Muscle of leg (tissue), 16 donors: ENCODE measurements around the gene PRR18. TPM values are rescaled to one million over a fixed set of nuclear protein-coding genes. Genes with fewer than 3 reads are reported as not detected.

Experiments
- DNase-seq: peaks from one replicate; pipeline ENCODE4 v3.0.0; 2013
- H3K27ac ChIP-seq: one replicate; pipeline ENCODE4 v1.5.1; 2013; ENCODE audit warnings: mild to moderate bottlenecking, low read length, control low read depth
- H3K27me3 ChIP-seq: one replicate; pipeline ENCODE4 v1.6.1; 2013; ENCODE audit warnings: low read length; ENCODE audit not compliant: control insufficient read depth, insufficient read depth
- H3K36me3 ChIP-seq: one replicate; pipeline ENCODE4 v1.6.1; 2013; ENCODE audit warnings: low read length; ENCODE audit not compliant: control insufficient read depth, insufficient read depth
- H3K4me1 ChIP-seq: one replicate; pipeline ENCODE4 v1.6.1; 2013; ENCODE audit warnings: low read length; ENCODE audit not compliant: control insufficient read depth, insufficient read depth
- H3K4me3 ChIP-seq: one replicate; pipeline ENCODE4 v1.5.1; 2013; ENCODE audit warnings: low read length, control low read depth
- H3K9me3 ChIP-seq: replicated peaks from 2 replicates; pipeline ENCODE4 v1.6.1; 2013; ENCODE audit warnings: low read depth, low read length; ENCODE audit not compliant: control insufficient read depth
- WGBS: methylation state at CpG from one replicate; pipeline ENCODE4 v1.1.5; 2013; ENCODE audit warnings: missing lambda C conversion rate; ENCODE audit not compliant: insufficient coverage; 5-methylcytosine and 5-hydroxymethylcytosine counted together
- long read RNA-seq, 11 donors: transcript quantifications; one replicate each; lab custom pipeline, GENCODE V29; 2026
- polyA plus RNA-seq, 8 donors: library from polyadenylated mRNA; unstranded; fragments of 120-200 nt; gene quantifications; one replicate each; pipeline versions ENCODE4 v1.2.1 to v1.2.3, GENCODE V29; 2013; ENCODE audit warnings: inconsistent platforms in 1 of 8, low replicate concordance in 1 of 8; ENCODE audit not compliant: insufficient read length in 8 of 8, insufficient read depth in 1 of 8
- total RNA-seq: library from RNA; stranded (reverse); fragments of 120-200 nt; gene quantifications from one replicate; pipeline ENCODE4 v1.2.4, GENCODE V29; 2013

Gene PRR18, protein sequence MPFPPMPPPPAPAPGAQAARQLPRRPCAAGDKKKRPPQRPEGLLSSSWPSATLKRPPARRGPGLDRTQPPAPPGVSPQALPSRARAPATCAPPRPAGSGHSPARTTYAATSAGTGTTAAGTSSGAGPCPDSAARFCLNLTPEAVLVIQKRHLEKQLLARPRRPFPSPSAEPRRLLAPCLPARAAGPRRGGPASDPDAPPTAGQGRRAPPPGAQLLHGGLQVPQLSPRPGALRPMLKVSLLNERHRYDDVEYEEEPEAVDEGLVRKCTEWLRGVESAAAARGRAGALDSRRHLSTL
- total RNA-seq (0.22 TPM), polyA plus RNA-seq (under 1 TPM; 0.30 to 1.00 (median 0.72) TPM)
- long read RNA-seq, donor 1, result 0 reads
- long read RNA-seq, donor 2, partial matches to known transcripts, result 0 of 1 reads
- long read RNA-seq, donor 2, other reads (novel, unspliced or antisense), result 0 of 1 reads
- long read RNA-seq, donor 3, result 0 reads
- long read RNA-seq, donor 4, partial matches to known transcripts, result 0 of 1 reads
- long read RNA-seq, donor 4, other reads (novel, unspliced or antisense), result 0 of 1 reads
- long read RNA-seq, donor 5, partial matches to known transcripts, result 0 of 3 reads
- long read RNA-seq, donor 5, other reads (novel, unspliced or antisense), result 0 of 3 reads
- long read RNA-seq, donor 6, partial matches to known transcripts, result 0 of 2 reads
- long read RNA-seq, donor 6, other reads (novel, unspliced or antisense), result 0 of 2 reads
- long read RNA-seq, donor 7, result 0 reads
- long read RNA-seq, donor 8, result 0 reads
- long read RNA-seq, donor 9, partial matches to known transcripts, result 0 of 2 reads
- long read RNA-seq, donor 9, other reads (novel, unspliced or antisense), result 0 of 2 reads
- long read RNA-seq, donor 10, result 0 reads
- long read RNA-seq, donor 11, result 0 reads

DNA sequence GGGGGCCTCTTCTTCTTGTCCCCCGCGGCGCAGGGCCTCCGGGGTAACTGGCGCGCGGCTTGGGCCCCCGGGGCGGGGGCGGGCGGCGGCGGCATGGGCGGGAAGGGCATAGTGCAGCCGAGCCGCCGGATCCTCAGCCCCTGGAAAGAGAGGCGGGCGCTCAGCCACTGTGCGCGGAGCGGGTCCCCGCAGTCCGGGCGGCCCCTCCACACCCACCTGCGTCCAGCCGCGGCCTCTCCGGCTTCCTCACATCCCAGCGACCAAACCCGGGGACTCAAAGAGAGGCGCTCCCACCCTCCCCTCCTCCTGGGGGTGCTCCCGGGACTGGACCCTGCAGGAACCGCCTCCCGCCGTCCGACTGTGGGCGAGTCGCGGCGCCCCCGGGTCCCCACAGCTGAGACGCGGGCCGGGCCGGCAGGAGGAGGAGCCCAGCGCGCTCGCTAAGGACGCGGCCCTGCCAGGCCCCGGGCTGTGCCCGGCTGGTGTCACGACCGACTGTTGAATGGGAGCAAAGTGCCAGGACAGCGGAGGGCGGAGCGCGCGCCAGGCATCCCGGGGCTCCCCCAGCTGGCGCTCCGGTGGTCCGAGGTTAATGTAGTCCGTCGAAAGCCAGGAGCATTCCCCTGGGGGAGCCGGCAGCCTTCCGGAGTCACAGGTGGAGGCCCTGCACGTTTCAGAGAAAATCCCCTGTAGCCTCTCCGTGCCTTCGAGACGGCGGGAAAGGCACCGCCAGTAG, at the start of gene PRR18:
Gene PRR18 (minus strand): TSS at position 360 of the 736 bp plus-strand sequence. CDS start 250 bp downstream, at position 110.
- peaks cover 46% of the 10 kb centered on the region for H3K27me3 ChIP-seq
- DNase-seq, result peak; percentile 24
- no peak within 1 kb of the TSS for H3K27ac ChIP-seq

DNA sequence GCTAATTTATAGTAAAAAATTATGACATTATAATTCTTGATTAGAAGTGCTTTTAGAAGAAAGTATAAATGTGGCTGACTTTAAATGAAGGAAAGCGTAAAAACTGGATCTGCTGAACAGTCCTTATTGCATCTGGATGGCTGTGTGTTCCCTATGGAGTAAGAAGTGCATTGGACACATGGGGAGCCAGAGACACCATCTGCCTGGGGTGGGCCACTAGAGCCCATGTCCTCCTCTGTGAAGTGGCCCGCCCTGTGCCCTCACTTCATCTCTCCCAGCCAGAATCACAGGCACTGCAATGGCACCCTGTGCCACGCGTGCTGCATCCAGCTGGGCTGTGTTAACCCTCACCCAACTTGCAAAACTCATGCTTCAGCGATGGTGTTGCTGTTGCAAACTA, 47.4 kb upstream of the PRR18 start:
- Histone ChIP-seq H3K4me1 (no peaks in the 10 kb centered on the region), H3K36me3 (no peaks in the 10 kb centered on the region), H3K4me3 (no peak overlapping the region), H3K27me3 (peaks cover 7% of the 10 kb centered on the region), H3K27ac (no peak overlapping the region), H3K9me3 (no peaks in the 10 kb centered on the region)
- 60% methylated on average over 3 of the region's 5 CpGs for WGBS
- no peak for DNase-seq

More for the DNA sequence above, at the start of gene PRR18:
- Histone ChIP-seq H3K9me3 (no peaks in the 10 kb centered on the region), H3K4me1 (peaks cover 2% of the 10 kb centered on the region), H3K4me3 (peak within 1 kb of the TSS; percentile 48), H3K36me3 (no peaks in the 10 kb centered on the region)
- WGBS, result under 1% methylated on average over 69 of the region's 74 CpGs

DNA sequence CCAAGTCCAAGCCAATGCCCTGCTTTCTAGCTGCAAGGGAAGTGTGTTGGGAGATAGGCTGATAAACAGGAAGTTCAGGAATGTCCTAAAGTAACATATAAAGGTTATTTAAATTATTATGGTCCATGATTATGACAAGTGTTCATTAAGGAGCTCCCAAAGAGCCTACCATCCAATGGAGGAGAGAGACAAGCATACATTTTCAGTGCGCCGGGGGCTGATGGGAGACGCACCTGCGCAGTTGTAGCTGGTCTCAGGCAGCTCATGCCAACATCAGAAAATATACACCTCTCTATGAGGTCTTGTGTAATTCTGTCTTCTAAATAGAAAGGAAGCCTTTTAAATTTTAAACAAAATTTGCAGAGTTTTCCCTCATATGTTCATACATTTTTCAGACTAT, 46.8 kb upstream of the PRR18 start:
- Histone ChIP-seq H3K36me3 (no peaks in the 10 kb centered on the region), H3K27ac (no peak overlapping the region), H3K27me3 (peaks cover 7% of the 10 kb centered on the region), H3K4me1 (no peaks in the 10 kb centered on the region), H3K9me3 (no peaks in the 10 kb centered on the region), H3K4me3 (no peak overlapping the region)
- no CpG with 5 or more reads among the region's 4 CpGs for WGBS
- no peak for DNase-seq

DNA sequence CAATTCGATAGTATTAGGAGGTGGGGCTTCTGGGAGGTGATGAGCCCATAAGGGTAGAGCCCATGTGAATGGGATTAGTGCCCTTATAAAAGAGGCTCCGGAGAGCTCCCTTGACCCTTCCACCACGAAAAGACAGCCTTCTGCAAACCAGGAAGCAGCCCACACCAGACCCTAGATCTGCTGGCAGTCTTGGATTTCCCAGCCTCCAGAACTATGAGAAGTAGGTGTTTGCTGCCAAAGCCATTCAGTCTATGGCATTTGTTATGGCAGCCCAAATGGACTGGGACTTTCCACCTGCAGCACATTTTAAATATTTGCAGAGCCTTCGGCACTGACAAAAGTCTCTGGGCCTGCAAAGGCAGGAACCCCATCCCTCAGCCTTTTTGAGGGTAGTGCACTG, 46.0 kb upstream of the PRR18 start:
- peaks cover 7% of the 10 kb centered on the region for H3K27me3 ChIP-seq
- no peak overlapping the region for H3K4me3 ChIP-seq
- no peaks in the 10 kb centered on the region for H3K36me3 ChIP-seq
- H3K4me1 ChIP-seq, result no peaks in the 10 kb centered on the region
- no peak overlapping the region for H3K27ac ChIP-seq
- no peaks in the 10 kb centered on the region for H3K9me3 ChIP-seq
- no CpG with 5 or more reads among the region's 4 CpGs for WGBS
- DNase-seq, result no peak

DNA sequence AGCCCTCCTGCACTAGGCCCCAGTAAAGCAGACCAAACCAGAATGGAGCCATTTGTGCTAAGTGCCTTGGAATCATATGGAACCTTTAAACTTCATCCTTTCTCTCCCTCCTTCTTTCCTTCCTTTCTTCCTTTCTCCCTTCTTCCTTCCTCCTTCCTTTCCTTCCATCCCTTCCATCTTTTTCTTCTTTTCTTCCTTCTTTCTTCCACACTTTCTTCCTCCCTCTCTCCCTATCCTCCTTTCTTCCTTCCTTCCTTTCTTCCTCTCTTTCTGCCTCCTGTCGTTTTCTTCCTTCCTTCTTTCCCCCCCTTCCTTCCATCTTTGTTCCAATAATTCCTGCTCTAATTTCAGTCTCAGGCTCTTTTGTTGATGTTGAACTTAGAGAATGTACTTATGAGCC, 45.3 kb upstream of the PRR18 start:
- Histone ChIP-seq H3K9me3 (no peaks in the 10 kb centered on the region), H3K4me1 (no peaks in the 10 kb centered on the region), H3K4me3 (no peak overlapping the region), H3K27me3 (peaks cover 7% of the 10 kb centered on the region), H3K36me3 (no peaks in the 10 kb centered on the region), H3K27ac (no peak overlapping the region)
- WGBS, result no CpG with 5 or more reads among the region's 1 CpG
- DNase-seq, result no peak

DNA sequence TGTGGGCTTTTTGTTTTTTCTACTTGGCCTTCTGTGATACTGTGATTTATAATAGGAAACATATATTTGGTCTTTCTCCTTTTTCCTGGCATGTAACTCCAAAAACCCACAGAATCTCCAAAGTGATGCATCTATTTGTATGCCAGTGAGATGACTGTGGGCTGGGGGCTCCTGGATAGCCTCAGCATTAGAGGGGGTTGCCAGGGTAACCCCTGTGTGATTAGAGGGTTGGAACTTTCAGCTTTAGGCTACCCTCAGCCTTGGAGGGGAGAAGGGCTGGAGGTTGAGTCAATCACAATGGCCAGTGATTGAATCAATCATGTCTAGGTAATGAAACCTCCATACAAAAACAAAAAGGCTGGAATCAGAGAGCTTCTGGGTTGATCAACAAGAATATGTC, 44.7 kb upstream of the PRR18 start:
- no peak overlapping the region for H3K4me3 ChIP-seq
- no peak for DNase-seq
- H3K27me3 ChIP-seq, result peaks cover 7% of the 10 kb centered on the region
- H3K9me3 ChIP-seq, result no peaks in the 10 kb centered on the region
- H3K36me3 ChIP-seq, result no peaks in the 10 kb centered on the region
- no peaks in the 10 kb centered on the region for H3K4me1 ChIP-seq
- H3K27ac ChIP-seq, result no peak overlapping the region

DNA sequence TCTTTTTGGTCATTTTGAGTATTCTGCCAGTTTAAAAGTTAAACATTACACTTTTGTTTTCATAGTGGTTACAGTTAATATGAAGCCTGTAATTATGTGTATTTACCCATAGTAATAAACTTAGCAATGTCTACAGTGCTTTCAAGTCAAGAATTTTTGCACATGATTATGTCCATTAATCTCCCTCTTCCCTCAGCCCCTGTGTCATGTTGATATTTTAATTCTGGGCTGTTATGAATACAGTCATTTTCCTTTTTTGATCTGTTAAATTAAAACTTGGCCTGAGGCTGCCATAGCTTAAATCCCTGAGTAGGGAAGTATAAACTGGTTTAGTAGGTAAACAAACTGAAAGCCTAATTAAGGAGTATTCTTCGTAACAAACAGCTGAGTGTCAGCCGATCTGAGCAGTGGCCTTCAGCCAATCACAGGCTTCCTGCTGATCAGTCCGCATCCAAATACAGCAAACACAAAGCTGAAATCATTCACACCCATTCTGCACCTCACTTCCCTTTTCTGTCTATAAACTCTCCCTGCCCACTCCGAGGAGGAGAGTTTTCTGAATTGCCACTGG, 43.6 kb upstream of the PRR18 start:
- no CpG with 5 or more reads among the region's 4 CpGs for WGBS
- Histone ChIP-seq H3K4me1 (no peaks in the 10 kb centered on the region), H3K27ac (no peak overlapping the region), H3K36me3 (no peaks in the 10 kb centered on the region), H3K9me3 (no peaks in the 10 kb centered on the region), H3K4me3 (no peak overlapping the region), H3K27me3 (peaks cover 7% of the 10 kb centered on the region)
- DNase-seq, result peak; percentile 41

DNA sequence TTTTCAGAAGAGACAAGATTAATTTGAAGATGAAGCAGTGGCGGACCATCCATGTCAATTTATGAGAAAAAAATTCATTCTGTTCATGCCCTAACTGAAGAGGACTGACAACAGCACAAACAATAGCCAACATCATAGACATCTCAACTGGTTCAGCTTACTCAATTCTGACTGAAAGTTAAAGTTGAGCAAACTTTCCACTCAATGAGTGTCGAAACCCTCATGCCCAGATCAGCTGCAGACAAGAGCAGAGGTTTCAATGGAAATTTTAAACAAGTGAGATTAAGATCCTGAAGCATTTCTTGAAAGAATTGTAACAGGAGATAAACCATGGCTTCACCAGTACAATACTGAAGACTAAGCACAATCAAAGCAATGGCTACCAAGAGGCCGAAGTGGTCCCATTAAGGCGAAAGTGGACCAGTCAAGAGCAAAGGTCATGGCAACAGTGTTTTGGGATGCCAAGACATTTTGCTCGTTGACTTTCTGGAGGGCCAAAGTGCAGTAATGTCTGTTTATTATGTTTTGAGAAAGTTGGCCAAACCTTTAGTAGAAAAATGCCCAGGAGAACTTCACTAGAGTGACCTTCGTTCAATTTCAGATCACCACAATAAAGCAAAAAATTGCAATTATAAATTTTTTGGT, 40.2 kb upstream of the PRR18 start:
- no peak overlapping the region for H3K27ac ChIP-seq
- H3K4me3 ChIP-seq, result no peak overlapping the region
- H3K27me3 ChIP-seq, result no peaks in the 10 kb centered on the region
- no peak for DNase-seq
- H3K36me3 ChIP-seq, result no peaks in the 10 kb centered on the region
- H3K4me1 ChIP-seq, result no peaks in the 10 kb centered on the region
- 97% methylated on average over 3 of the region's 6 CpGs for WGBS
- H3K9me3 ChIP-seq, result no peaks in the 10 kb centered on the region

DNA sequence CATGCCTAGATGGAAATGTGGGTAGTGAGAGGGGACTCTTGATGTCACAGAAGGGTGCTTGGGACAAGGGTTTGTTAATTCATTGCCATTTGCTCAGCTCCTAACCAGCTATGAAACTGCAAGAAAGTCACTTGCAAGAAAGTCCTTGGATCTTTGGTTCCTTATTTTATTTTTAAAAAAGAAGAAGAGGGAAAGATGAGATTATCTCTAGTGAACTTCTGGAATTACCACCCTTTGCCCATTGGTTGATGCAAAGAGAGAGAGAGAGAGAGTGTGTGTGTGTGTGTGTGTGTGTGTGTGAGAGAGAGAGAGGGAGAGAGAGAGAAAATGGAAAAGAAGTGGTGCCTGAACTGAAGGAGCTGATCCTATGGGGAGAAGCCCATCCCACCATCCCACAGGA, 38.8 kb upstream of the PRR18 start:
- H3K27me3 ChIP-seq, result no peaks in the 10 kb centered on the region
- H3K4me1 ChIP-seq, result no peaks in the 10 kb centered on the region
- H3K4me3 ChIP-seq, result no peak overlapping the region
- H3K36me3 ChIP-seq, result no peaks in the 10 kb centered on the region
- DNase-seq, result peak; percentile 23
- H3K9me3 ChIP-seq, result no peaks in the 10 kb centered on the region
- no peak overlapping the region for H3K27ac ChIP-seq
